ENCODE data around the gene ENGASE. TPM values are rescaled to one million over a fixed set of nuclear protein-coding genes. Genes with fewer than 3 reads are reported as not detected.

ENGASE gene
- total and polyA plus RNA-seq, 2 of the 8 experiments (the other 6 are each of a cell fraction or from before 2014, with no cell fraction given): 9.3 to 36.1 TPM

GRCh38 chr17:79073016-79073705 lies 1.5 kb upstream of the ENGASE start (continued):
- TF ChIP-seq SIRT6 (IDR thresholded peaks at IDR 0.05; ENCODE audit: low read length): no peak
